SK-N-SH (cell line): ENCODE results near the gene VWDE.

Experiments used
- EP300 ChIP-seq, 2 experiments: IDR thresholded peaks; 2 replicates each; pipeline versions ENCODE4 v1.4.0 to v1.6.1; 2012; ENCODE audit warnings: borderline replicate concordance in 1 of 2, low read depth in 1 of 2, low read length in 1 of 2
- FOXJ3 ChIP-seq: sonication (generic); formaldehyde crosslinking; IDR thresholded peaks from 2 replicates; pipeline ENCODE4 v1.5.1; 2020; ENCODE audit warnings: mild to moderate bottlenecking, missing genetic modification reagents
- RAD21 ChIP-seq: IDR thresholded peaks from 2 replicates; pipeline ENCODE4 v1.6.1; 2012; ENCODE audit warnings: mild to moderate bottlenecking, low read length
- RXRA ChIP-seq: IDR thresholded peaks from 2 replicates; pipeline ENCODE4 v1.4.0; 2012; ENCODE audit warnings: low read depth, mild to moderate bottlenecking, borderline replicate concordance
- SIN3A ChIP-seq: IDR thresholded peaks from 2 replicates; pipeline ENCODE4 v1.6.1; 2012; ENCODE audit warnings: low read depth, mild to moderate bottlenecking, low read length, moderate library complexity, borderline replicate concordance
- TF ChIP-seq, protein P1 (sequence below): fragments of 200-600 bp; sonication (generic); IDR thresholded peaks from 2 replicates; pipeline ENCODE4 v1.6.1; 2017; ENCODE audit warnings: antibody characterized with exemption, mild to moderate bottlenecking, moderate library complexity

DNA sequence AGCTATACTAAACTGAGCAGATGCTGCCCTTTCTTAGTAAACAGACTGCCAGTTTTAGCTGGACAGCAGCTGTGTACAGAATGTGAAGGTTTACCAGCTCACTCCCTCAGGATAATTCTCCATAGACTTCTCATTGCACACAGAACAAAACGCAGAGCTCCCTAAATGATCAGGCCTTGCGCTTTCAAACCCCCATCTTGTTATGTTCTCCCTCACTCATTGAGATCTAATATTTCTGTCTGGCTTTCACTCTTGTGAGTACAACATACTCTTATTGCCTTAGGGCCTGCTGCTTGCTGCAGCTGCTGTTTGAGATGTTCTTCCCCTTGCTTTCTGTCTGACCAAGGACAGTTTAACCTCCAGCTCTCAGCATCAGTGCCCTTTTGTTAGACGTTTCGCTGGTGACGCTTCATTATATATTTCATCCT, 17.3 kb downstream of the VWDE start:
- TF ChIP-seq SIN3A: no peak
- TF ChIP-seq, protein P1, sequence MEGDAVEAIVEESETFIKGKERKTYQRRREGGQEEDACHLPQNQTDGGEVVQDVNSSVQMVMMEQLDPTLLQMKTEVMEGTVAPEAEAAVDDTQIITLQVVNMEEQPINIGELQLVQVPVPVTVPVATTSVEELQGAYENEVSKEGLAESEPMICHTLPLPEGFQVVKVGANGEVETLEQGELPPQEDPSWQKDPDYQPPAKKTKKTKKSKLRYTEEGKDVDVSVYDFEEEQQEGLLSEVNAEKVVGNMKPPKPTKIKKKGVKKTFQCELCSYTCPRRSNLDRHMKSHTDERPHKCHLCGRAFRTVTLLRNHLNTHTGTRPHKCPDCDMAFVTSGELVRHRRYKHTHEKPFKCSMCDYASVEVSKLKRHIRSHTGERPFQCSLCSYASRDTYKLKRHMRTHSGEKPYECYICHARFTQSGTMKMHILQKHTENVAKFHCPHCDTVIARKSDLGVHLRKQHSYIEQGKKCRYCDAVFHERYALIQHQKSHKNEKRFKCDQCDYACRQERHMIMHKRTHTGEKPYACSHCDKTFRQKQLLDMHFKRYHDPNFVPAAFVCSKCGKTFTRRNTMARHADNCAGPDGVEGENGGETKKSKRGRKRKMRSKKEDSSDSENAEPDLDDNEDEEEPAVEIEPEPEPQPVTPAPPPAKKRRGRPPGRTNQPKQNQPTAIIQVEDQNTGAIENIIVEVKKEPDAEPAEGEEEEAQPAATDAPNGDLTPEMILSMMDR: no peak
- TF ChIP-seq EP300 (IDR thresholded peaks at IDR 0.05; ENCODE audit: borderline replicate concordance in 1 of 2, low read depth in 1 of 2, low read length in 1 of 2): peak in 1 of 2 experiments; percentile 16; a peak in 1 of 4 replicates
- no peak for TF ChIP-seq RXRA
- no peak for TF ChIP-seq FOXJ3 (CRISPR knock-in tag)
- no peak for TF ChIP-seq RAD21
